Endodermal cell (in vitro differentiated cells): ENCODE results near the gene FBXW10. TPM values are rescaled to one million over a fixed set of nuclear protein-coding genes. Genes with fewer than 3 reads are reported as not detected.
"Not testable (repeated sequence)": the region's sequence is repeated elsewhere in the genome, so short reads cannot be mapped to it uniquely, and the experiment has no call there.

Source experiments
- DNase-seq: peaks from one replicate; pipeline ENCODE4 v3.0.0-alpha.2; 2017
- H3K27ac ChIP-seq: 2 replicates; pipeline ENCODE4 v1.5.1; 2013; ENCODE audit warnings: mild to moderate bottlenecking, low read depth, low read length, moderate library complexity
- H3K27me3 ChIP-seq: 2 replicates; pipeline ENCODE4 v1.6.1; 2013; ENCODE audit warnings: mild to moderate bottlenecking, low read length, moderate library complexity; ENCODE audit not compliant: insufficient read depth, control insufficient read depth, poor library complexity, severe bottlenecking
- H3K36me3 ChIP-seq: 2 replicates; pipeline ENCODE4 v1.7.0; 2013; ENCODE audit warnings: mild to moderate bottlenecking, low read length, moderate library complexity; ENCODE audit not compliant: control insufficient read depth, insufficient read depth
- H3K4me1 ChIP-seq: one replicate; pipeline ENCODE4 v1.7.0; 2013; ENCODE audit warnings: low read length; ENCODE audit not compliant: control insufficient read depth, insufficient read depth
- H3K4me3 ChIP-seq: 2 replicates; pipeline ENCODE4 v1.5.1; 2013; ENCODE audit warnings: mild to moderate bottlenecking, low read length, moderate library complexity
- H3K9ac ChIP-seq: 2 replicates; pipeline ENCODE4 v1.6.1; 2013; ENCODE audit warnings: mild to moderate bottlenecking, low read length, moderate library complexity; ENCODE audit not compliant: poor library complexity, severe bottlenecking; ENCODE audit errors: extremely low read depth
- H3K9me3 ChIP-seq: 2 replicates; pipeline ENCODE4 v1.6.1; 2013; ENCODE audit warnings: mild to moderate bottlenecking, low read length, moderate library complexity; ENCODE audit not compliant: control insufficient read depth
- H3K27ac Mint-ChIP-seq: 2 replicates; pipeline ENCODE4 v1.8.0; 2020; ENCODE audit warnings: mixed read lengths
- H3K27me3 Mint-ChIP-seq: 2 replicates; pipeline ENCODE4 v1.8.0; 2021; ENCODE audit warnings: mild to moderate bottlenecking, mixed read lengths; ENCODE audit not compliant: insufficient read depth
- H3K36me3 Mint-ChIP-seq: 2 replicates; pipeline ENCODE4 v1.8.0; 2020; ENCODE audit warnings: low read depth, mixed read lengths
- H3K4me1 Mint-ChIP-seq: 2 replicates; pipeline ENCODE4 v1.8.0; 2020; ENCODE audit warnings: mixed read lengths
- H3K4me3 Mint-ChIP-seq: 2 replicates; pipeline ENCODE4 v1.8.0; 2020; ENCODE audit warnings: mild to moderate bottlenecking, moderate library complexity, mixed read lengths
- H3K9me3 Mint-ChIP-seq: 2 replicates; pipeline ENCODE4 v1.8.0; 2020; ENCODE audit warnings: mild to moderate bottlenecking, mixed read lengths
- CTCF ChIP-seq: fragments of 200-600 bp; sonication (generic); conservative IDR thresholded peaks from 2 replicates; pipeline ENCODE4 v1.5.0; 2021; ENCODE audit warnings: antibody characterized with exemption, mild to moderate bottlenecking
- WGBS, 2 experiments: methylation state at CpG; one replicate each; pipeline versions ENCODE4 v1.1.5 to v1.1.7; 2013; ENCODE audit warnings: missing lambda C conversion rate in 2 of 2, mixed read lengths in 1 of 2; ENCODE audit not compliant: insufficient coverage in 1 of 2, insufficient read length in 1 of 2; 5-methylcytosine and 5-hydroxymethylcytosine counted together
- total RNA-seq, 2 donors: library from RNA; stranded (reverse); fragmentation: NEBNext Ultra II Directional in 1 of 2; extraction: Animal tissue kit (Norgen Biotek cat#: 25700) in 1 of 2; gene quantifications; 2 replicates in 1 of 2; 3 replicates in 1 of 2; pipeline ENCODE4 v1.2.1, GENCODE V29; 2021

Gene FBXW10
- total RNA-seq, 2 donors from 2014 or later = not detected

- H3K36me3 Mint-ChIP-seq, H3K4me3 Mint-ChIP-seq, H3K4me3 ChIP-seq, DNase-seq, H3K27me3 Mint-ChIP-seq, H3K9me3 Mint-ChIP-seq, H3K27ac Mint-ChIP-seq, H3K9ac ChIP-seq, H3K27me3 ChIP-seq, H3K9me3 ChIP-seq, H3K36me3 ChIP-seq, H3K27ac ChIP-seq, H3K4me1 ChIP-seq: not testable (repeated sequence)
- peaks cover 38% of the 10 kb centered on the region for H3K4me1 Mint-ChIP-seq
- 93% methylated on average over 4 of the region's 4 CpGs; no CpG with 5 or more reads in 1 of the 2 experiments for WGBS, 2 experiments
Measured at GRCh38 chr17:18771066-18771465, 27.2 kb downstream of the FBXW10 start.

- H3K36me3 Mint-ChIP-seq = no peaks in the 10 kb centered on the region
- H3K4me1 Mint-ChIP-seq = peaks cover 38% of the 10 kb centered on the region
- 91% methylated on average over 7 of the region's 7 CpGs; no CpG with 5 or more reads in 1 of the 2 experiments for WGBS, 2 experiments
- H3K9me3 Mint-ChIP-seq = no peaks in the 10 kb centered on the region
- no peak for TF ChIP-seq CTCF
- peaks cover 6% of the 10 kb centered on the region for H3K4me1 ChIP-seq
- H3K4me3 Mint-ChIP-seq = no peak overlapping the region
- no peak overlapping the region for H3K27ac Mint-ChIP-seq
- no peak overlapping the region for H3K4me3 ChIP-seq
- H3K27me3 Mint-ChIP-seq = peaks cover 3% of the 10 kb centered on the region
- no peaks in the 10 kb centered on the region for H3K9me3 ChIP-seq
- DNase-seq = no peak
- H3K9ac ChIP-seq = no peak overlapping the region
- H3K36me3 ChIP-seq = no peaks in the 10 kb centered on the region
- no peak overlapping the region for H3K27ac ChIP-seq
- H3K27me3 ChIP-seq = no peaks in the 10 kb centered on the region
Measured at GRCh38 chr17:18772471-18772870, 28.6 kb downstream of the FBXW10 start.

GRCh38 chr17:18780991-18781718, 37.3 kb downstream of the FBXW10 start, which contains the start of gene TVP23B:
Gene TVP23B, plus strand, starts transcription at chr17:18781183. Its CDS starts 111 bp downstream, at chr17:18781294.
- H3K4me3 ChIP-seq = peak within 1 kb of the TSS; percentile 73
- not testable (repeated sequence) for H3K27me3 ChIP-seq, H3K4me1 ChIP-seq, H3K36me3 Mint-ChIP-seq, H3K9me3 ChIP-seq, H3K27me3 Mint-ChIP-seq, H3K9me3 Mint-ChIP-seq, H3K36me3 ChIP-seq
- WGBS, 2 experiments = 0% methylated on average over 28 of the region's 56 CpGs; no CpG with 5 or more reads in 1 of the 2 experiments
- H3K27ac ChIP-seq = peak within 1 kb of the TSS; percentile 57
- peak within 1 kb of the TSS; percentile 80 for H3K9ac ChIP-seq
- Mint-ChIP-seq H3K4me3 (peak within 1 kb of the TSS; percentile 66), H3K4me1 (peaks cover 13% of the 10 kb centered on the region), H3K27ac (peak within 1 kb of the TSS; percentile 87)
- DNase-seq = peak; percentile 100

GRCh38 chr17:18781805-18782204, 38.0 kb downstream of the FBXW10 start:
- Mint-ChIP-seq H3K4me3 (peak overlapping the region; percentile 66), H3K4me1 (peaks cover 13% of the 10 kb centered on the region)
- WGBS, 2 experiments = no CpG with 5 or more reads among the region's 5 CpGs
- peak overlapping the region; percentile 73 for H3K4me3 ChIP-seq
- not testable (repeated sequence) for H3K27ac Mint-ChIP-seq, H3K9me3 ChIP-seq, DNase-seq, H3K27ac ChIP-seq, H3K4me1 ChIP-seq, H3K36me3 Mint-ChIP-seq, H3K9me3 Mint-ChIP-seq, H3K36me3 ChIP-seq, H3K27me3 ChIP-seq, H3K27me3 Mint-ChIP-seq
- H3K9ac ChIP-seq = peak overlapping the region; percentile 80

- H3K4me3 ChIP-seq, H3K4me3 Mint-ChIP-seq, H3K27me3 Mint-ChIP-seq, H3K4me1 ChIP-seq, H3K9ac ChIP-seq, H3K9me3 Mint-ChIP-seq, H3K9me3 ChIP-seq, H3K27me3 ChIP-seq, H3K27ac ChIP-seq: not testable (repeated sequence)
- 5% methylated on average over 1 of the region's 1 CpG; no CpG with 5 or more reads in 1 of the 2 experiments for WGBS, 2 experiments
- peaks cover 23% of the 10 kb centered on the region for H3K36me3 Mint-ChIP-seq
- peaks cover 14% of the 10 kb centered on the region for H3K36me3 ChIP-seq
- DNase-seq = peak; percentile 67
- peak overlapping the region; percentile 79 for H3K27ac Mint-ChIP-seq
- H3K4me1 Mint-ChIP-seq = peaks cover 14% of the 10 kb centered on the region
Measured at GRCh38 chr17:18785933-18786332, 42.1 kb downstream of the FBXW10 start.

- Mint-ChIP-seq H3K36me3 (peaks cover 24% of the 10 kb centered on the region), H3K4me1 (peaks cover 14% of the 10 kb centered on the region)
- H3K9me3 Mint-ChIP-seq, H3K27ac ChIP-seq, H3K4me1 ChIP-seq, DNase-seq, H3K9ac ChIP-seq, H3K27ac Mint-ChIP-seq, H3K27me3 ChIP-seq, H3K4me3 ChIP-seq, H3K4me3 Mint-ChIP-seq, H3K27me3 Mint-ChIP-seq, H3K9me3 ChIP-seq: not testable (repeated sequence)
- WGBS, 2 experiments = 86 to 100% methylated on average over 1 to 2 of the region's 5 CpGs
- peaks cover 14% of the 10 kb centered on the region for H3K36me3 ChIP-seq
Measured at GRCh38 chr17:18786890-18787289, 43.0 kb downstream of the FBXW10 start.
